HEK293 (cell line): ENCODE data around the gene LMAN1L.

Experiments
- CTCF ChIA-PET: fragments of 350-600 bp; formaldehyde crosslinking; extraction: SDS; loops from one replicate; lab custom pipeline; 2021; ENCODE audit warnings: antibody characterized with exemption; lab: Yijun Ruan, JAX
- POLR2A ChIA-PET: fragments of 300-600 bp; formaldehyde crosslinking; extraction: SDS; loops from one replicate; lab custom pipeline; 2020; ENCODE audit warnings: antibody characterized with exemption, inconsistent platforms; lab: Yijun Ruan, JAX
- H3K27ac ChIP-seq: fragments of 200-500 bp; sonication (Bioruptor generic); 2 replicates; pipeline ENCODE4 v1.5.1; 2014; ENCODE audit warnings: low read depth, low read length, control low read depth, inconsistent platforms; ENCODE audit errors: extremely low read depth
- H3K36me3 ChIP-seq, 2 experiments: fragments of 200-500 bp in 1 of 2; sonication (Bioruptor generic) in 1 of 2; 1 replicate in 1 of 2; 2 replicates in 1 of 2; pipeline ENCODE4 v1.5.1; 2014 to 2017; ENCODE audit warnings: inconsistent platforms in 2 of 2, low read length in 2 of 2; ENCODE audit not compliant: control insufficient read depth in 2 of 2, insufficient read depth in 1 of 2
- H3K4me1 ChIP-seq: fragments of 200-500 bp; sonication (Bioruptor generic); 2 replicates; pipeline ENCODE4 v1.5.1; 2014; ENCODE audit warnings: mild to moderate bottlenecking, low read length, inconsistent platforms; ENCODE audit not compliant: control insufficient read depth, insufficient read depth
- H3K4me3 ChIP-seq: 2 replicates; pipeline ENCODE4 v1.5.1; 2011; ENCODE audit warnings: low read depth, mild to moderate bottlenecking, control low read depth, low read length, moderate library complexity
- H3K9me3 ChIP-seq: fragments of 200-500 bp; sonication (Bioruptor generic); 2 replicates; pipeline ENCODE4 v1.5.1; 2014; ENCODE audit warnings: low read depth, low read length, inconsistent platforms; ENCODE audit not compliant: control insufficient read depth, insufficient read depth
- EGR2 ChIP-seq: fragments of 450-650 bp; formaldehyde crosslinking; IDR thresholded peaks from 2 replicates; pipeline ENCODE4 v1.5.1; 2016; ENCODE audit warnings: low read depth, missing biosample characterization, missing genetic modification characterization
- GLIS1 ChIP-seq: fragments of 450-650 bp; formaldehyde crosslinking; IDR thresholded peaks from 2 replicates; pipeline ENCODE4 v1.5.1; 2016; ENCODE audit warnings: missing biosample characterization, missing genetic modification characterization
- GLIS2 ChIP-seq: fragments of 450-650 bp; formaldehyde crosslinking; IDR thresholded peaks from 2 replicates; pipeline ENCODE4 v1.5.1; 2016; ENCODE audit warnings: missing biosample characterization, missing genetic modification characterization
- KLF1 ChIP-seq: fragments of 450-650 bp; formaldehyde crosslinking; IDR thresholded peaks from 2 replicates; pipeline ENCODE4 v1.5.1; 2016; ENCODE audit warnings: missing biosample characterization, missing genetic modification characterization
- KLF10 ChIP-seq: fragments of 450-650 bp; IDR thresholded peaks from 2 replicates; pipeline ENCODE4 v1.5.1; 2018; ENCODE audit warnings: missing biosample characterization, mild to moderate bottlenecking, missing genetic modification characterization
- KLF8 ChIP-seq: fragments of 450-650 bp; formaldehyde crosslinking; IDR thresholded peaks from 2 replicates; pipeline ENCODE4 v1.5.1; 2016; ENCODE audit warnings: missing biosample characterization, missing genetic modification characterization
- KLF9 ChIP-seq: fragments of 450-650 bp; formaldehyde crosslinking; IDR thresholded peaks from 2 replicates; pipeline ENCODE4 v1.5.1; 2016; ENCODE audit warnings: missing biosample characterization, missing genetic modification characterization, low read depth
- PATZ1 ChIP-seq: fragments of 450-650 bp; formaldehyde crosslinking; IDR thresholded peaks from 2 replicates; pipeline ENCODE4 v1.5.1; 2016; ENCODE audit warnings: missing biosample characterization, missing genetic modification characterization
- SP2 ChIP-seq: fragments of 450-650 bp; formaldehyde crosslinking; IDR thresholded peaks from 2 replicates; pipeline ENCODE4 v1.5.1; 2016; ENCODE audit warnings: missing biosample characterization, missing genetic modification characterization
- ZBTB7A ChIP-seq: fragments of 450-650 bp; formaldehyde crosslinking; IDR thresholded peaks from 2 replicates; pipeline ENCODE4 v1.5.1; 2016; ENCODE audit warnings: low read depth, missing biosample characterization, missing genetic modification characterization
- ZEB2 ChIP-seq: fragments of 450-650 bp; formaldehyde crosslinking; IDR thresholded peaks from 2 replicates; pipeline ENCODE4 v1.5.1; 2016; ENCODE audit warnings: missing biosample characterization, missing genetic modification characterization
- ZNF121 ChIP-seq: fragments of 450-650 bp; formaldehyde crosslinking; IDR thresholded peaks from 2 replicates; pipeline ENCODE4 v1.5.1; 2016; ENCODE audit warnings: missing biosample characterization, missing genetic modification characterization
- ZNF24 ChIP-seq: fragments of 450-650 bp; formaldehyde crosslinking; IDR thresholded peaks from 2 replicates; pipeline ENCODE4 v1.5.1; 2016; ENCODE audit warnings: missing biosample characterization, missing genetic modification characterization
- ZNF335 ChIP-seq: fragments of 450-650 bp; formaldehyde crosslinking; conservative IDR thresholded peaks from 2 replicates; pipeline ENCODE4 v1.5.1; 2016; ENCODE audit warnings: missing biosample characterization, missing genetic modification characterization
- ZNF571 ChIP-seq: fragments of 450-650 bp; formaldehyde crosslinking; IDR thresholded peaks from 2 replicates; pipeline ENCODE4 v1.5.0; 2017; ENCODE audit warnings: missing biosample characterization, missing genetic modification characterization
- ZNF580 ChIP-seq: fragments of 450-650 bp; formaldehyde crosslinking; IDR thresholded peaks from 2 replicates; pipeline ENCODE4 v1.5.1; 2016; ENCODE audit warnings: missing biosample characterization, missing genetic modification characterization
- ZNF600 ChIP-seq: fragments of 450-650 bp; formaldehyde crosslinking; IDR thresholded peaks from 2 replicates; pipeline ENCODE4 v1.5.1; 2016; ENCODE audit warnings: missing biosample characterization, missing genetic modification characterization
- ZNF639 ChIP-seq: fragments of 450-650 bp; formaldehyde crosslinking; IDR thresholded peaks from 2 replicates; pipeline ENCODE4 v1.5.1; 2016; ENCODE audit warnings: missing biosample characterization, missing genetic modification characterization
- ZNF658 ChIP-seq: fragments of 450-650 bp; formaldehyde crosslinking; IDR thresholded peaks from 2 replicates; pipeline ENCODE4; 2016; ENCODE audit warnings: missing biosample characterization, missing genetic modification characterization
- ZNF692 ChIP-seq: fragments of 450-650 bp; formaldehyde crosslinking; IDR thresholded peaks from 2 replicates; pipeline ENCODE4 v1.5.1; 2016; ENCODE audit warnings: missing biosample characterization, missing genetic modification characterization
- ZNF707 ChIP-seq: fragments of 450-650 bp; formaldehyde crosslinking; IDR thresholded peaks from 2 replicates; pipeline ENCODE4 v1.5.1; 2016; ENCODE audit warnings: missing biosample characterization, missing genetic modification characterization
- ZNF76 ChIP-seq: fragments of 450-650 bp; formaldehyde crosslinking; IDR thresholded peaks from 2 replicates; pipeline ENCODE4; 2016; ENCODE audit warnings: low read depth, missing biosample characterization, missing genetic modification characterization, borderline replicate concordance
- ZNF768 ChIP-seq: fragments of 450-650 bp; formaldehyde crosslinking; IDR thresholded peaks from 2 replicates; pipeline ENCODE4 v1.5.1; 2018; ENCODE audit warnings: missing biosample characterization, mild to moderate bottlenecking, missing genetic modification characterization
- ZSCAN5A ChIP-seq: fragments of 450-650 bp; formaldehyde crosslinking; IDR thresholded peaks from 2 replicates; pipeline ENCODE4 v1.5.1; 2016; ENCODE audit warnings: missing biosample characterization, missing genetic modification characterization

LMAN1L gene

GRCh38 chr15:74780523-74781430, 31.9 kb upstream of the LMAN1L start:
- peaks cover 0 to 14% of the 10 kb centered on the region in 2 experiments; a peak in 1 of 3 replicates for H3K36me3 ChIP-seq
- peaks cover 27% of the 10 kb centered on the region for H3K4me1 ChIP-seq
- CTCF ChIA-PET, result interaction anchor here (0.5 to 25.7 kb wide), 18 partner anchors 6 to 528 kb away, joined by 3 to 649 read pairs (median 6); partner anchors contain the start of gene CSK
- TF ChIP-seq ZSCAN5A (tag by site-specific recombination) (0 out of 2 replicates have a peak, but pooled peaks have one; percentile 9), ZNF571 (tag by site-specific recombination) (no peak), EGR2 (tag by site-specific recombination) (peak; percentile 61), ZNF692 (tag by site-specific recombination) (no peak), ZNF639 (tag by site-specific recombination) (0 out of 2 replicates have a peak, but pooled peaks have one; percentile 37), ZNF580 (tag by site-specific recombination) (peak; percentile 63; the same call in 1 of the 2 replicates), ZNF707 (no peak), ZNF768 (tag by site-specific recombination) (peak; percentile 94; the same call in 1 of the 2 replicates), ZNF658 (tag by site-specific recombination) (no peak)
- H3K9me3 ChIP-seq, result no peaks in the 10 kb centered on the region
- H3K4me3 ChIP-seq, result no peak overlapping the region
- H3K27ac ChIP-seq, result no peak overlapping the region
- POLR2A ChIA-PET, result interaction anchor here (0.6 to 1.5 kb wide), 8 partner anchors 9 to 170 kb away, joined by 3 to 5 read pairs (median 4); partner anchors contain the start of gene COX5A

GRCh38 chr15:74781431-74782258, 31.0 kb upstream of the LMAN1L start, which contains the start of gene CSK:
Gene CSK, plus strand, starts transcription at chr15:74782080. Its CDS starts 16,218 bp downstream, at chr15:74798298.
- peak within 1 kb of the TSS; percentile 95 for H3K27ac ChIP-seq
- no peaks in the 10 kb centered on the region for H3K9me3 ChIP-seq
- peak within 1 kb of the TSS; percentile 60 for H3K4me3 ChIP-seq
- POLR2A ChIA-PET, result interaction anchor here (0.6 to 1.5 kb wide), 10 partner anchors 10 to 213 kb away, joined by 3 to 5 read pairs (median 4); partner anchors contain the start of gene MPI
- peaks cover 0 to 20% of the 10 kb centered on the region in 2 experiments; a peak in 1 of 3 replicates for H3K36me3 ChIP-seq
- CTCF ChIA-PET, result interaction anchor here (0.5 to 25.7 kb wide), 15 partner anchors 7 to 218 kb away, joined by 3 to 649 read pairs (median 4); partner anchors contain the start of gene CSK
- H3K4me1 ChIP-seq, result peaks cover 27% of the 10 kb centered on the region
- TF ChIP-seq KLF9 (peak; percentile 91), ZNF76 (tag by site-specific recombination) (peak; percentile 75), ZNF121 (no peak), SP2 (tag by site-specific recombination) (0 out of 2 replicates have a peak, but pooled peaks have one; percentile 7), GLIS1 (tag by site-specific recombination) (0 out of 2 replicates have a peak, but pooled peaks have one; percentile 27), KLF10 (tag by site-specific recombination) (peak; percentile 100), KLF1 (tag by site-specific recombination) (peak; percentile 49), PATZ1 (tag by site-specific recombination) (peak; percentile 82), ZNF24 (tag by site-specific recombination) (peak; percentile 100), GLIS2 (peak; percentile 80), KLF8 (peak; percentile 74; the same call in 1 of the 2 replicates), ZNF580 (tag by site-specific recombination) (0 out of 2 replicates have a peak, but pooled peaks have one; percentile 1), ZNF335 (tag by site-specific recombination) (peak; percentile 34), ZBTB7A (tag by site-specific recombination) (peak; percentile 32; the same call in 1 of the 2 replicates), ZNF600 (tag by site-specific recombination) (peak; percentile 100), ZEB2 (tag by site-specific recombination) (peak; percentile 64; the same call in 1 of the 2 replicates)
